GM21360 (cell line): Measurements from ENCODE around the gene OLFM1.

Experiments used
- ATAC-seq: cut with Tn5 transposase; IDR thresholded peaks from one replicate; pipeline ENCODE4 v1.9.1; 2021; ENCODE audit warnings: mild to moderate bottlenecking, moderate library complexity; ENCODE audit not compliant: unreplicated experiment

Gene OLFM1

GRCh38 chr9:135129137-135129695 lies 41.7 kb downstream of the OLFM1 start:
- ATAC-seq, result no peak

GRCh38 chr9:135130207-135130976 lies 42.9 kb downstream of the OLFM1 start:
- no peak for ATAC-seq

- no peak for ATAC-seq
Measured at GRCh38 chr9:135131488-135131887, 44.0 kb downstream of the OLFM1 start.

- no peak for ATAC-seq
Measured at GRCh38 chr9:135132008-135132407, 44.5 kb downstream of the OLFM1 start.

GRCh38 chr9:135134268-135135022 lies 47.0 kb downstream of the OLFM1 start:
- ATAC-seq, result no peak

- no peak for ATAC-seq
Measured at GRCh38 chr9:135135171-135135928, 47.9 kb downstream of the OLFM1 start.

GRCh38 chr9:135135929-135136315 lies 48.5 kb downstream of the OLFM1 start:
- no peak for ATAC-seq

GRCh38 chr9:135136481-135136880 lies 49.0 kb downstream of the OLFM1 start:
- ATAC-seq, result no peak

GRCh38 chr9:135136991-135137832 lies 49.7 kb downstream of the OLFM1 start:
- ATAC-seq, result no peak

- ATAC-seq, result no peak
Measured at GRCh38 chr9:135138078-135138855, 50.8 kb downstream of the OLFM1 start.

- ATAC-seq, result no peak
Measured at GRCh38 chr9:135139366-135139959, 52.0 kb downstream of the OLFM1 start.

- no peak for ATAC-seq
Measured at GRCh38 chr9:135141183-135141774, 53.8 kb downstream of the OLFM1 start.

- ATAC-seq, result no peak
Measured at GRCh38 chr9:135144581-135145170, 57.2 kb downstream of the OLFM1 start.

GRCh38 chr9:135145312-135145711 lies 57.8 kb downstream of the OLFM1 start:
- ATAC-seq, result no peak

GRCh38 chr9:135146241-135146640 lies 58.8 kb downstream of the OLFM1 start:
- ATAC-seq, result no peak

- ATAC-seq, result no peak
Measured at GRCh38 chr9:135146766-135147473, 59.5 kb downstream of the OLFM1 start.

GRCh38 chr9:135147474-135147805 lies 60.0 kb downstream of the OLFM1 start:
- ATAC-seq, result no peak

- no peak for ATAC-seq
Measured at GRCh38 chr9:135147938-135148337, 60.5 kb downstream of the OLFM1 start.
